ENCODE measurements around the gene TRIM51G.
"Not testable (repeated sequence)": the region's sequence is repeated elsewhere in the genome, so short reads cannot be mapped to it uniquely, and the experiment has no call there.

Gene TRIM51G, protein sequence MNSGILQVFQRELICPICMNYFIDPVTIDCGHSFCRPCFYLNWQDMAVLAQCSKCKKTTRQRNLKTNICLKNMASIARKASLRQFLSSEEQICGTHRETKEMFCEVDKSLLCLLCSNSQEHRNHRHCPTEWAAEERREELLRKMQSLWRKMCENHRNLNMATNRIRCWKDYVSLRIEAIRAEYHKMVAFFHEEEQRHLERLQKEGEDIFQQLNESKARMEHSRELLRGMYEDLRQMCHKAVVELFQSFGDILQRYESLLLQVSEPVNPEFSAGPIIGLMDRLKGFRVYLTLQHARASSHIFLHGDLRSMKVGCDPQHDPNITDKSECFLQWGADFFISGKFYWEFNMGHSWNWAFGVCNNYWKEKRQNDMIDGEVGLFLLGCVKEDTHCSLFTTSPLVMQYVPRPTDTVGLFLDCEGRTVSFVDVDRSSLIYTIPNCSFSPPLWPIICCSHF

DNA sequence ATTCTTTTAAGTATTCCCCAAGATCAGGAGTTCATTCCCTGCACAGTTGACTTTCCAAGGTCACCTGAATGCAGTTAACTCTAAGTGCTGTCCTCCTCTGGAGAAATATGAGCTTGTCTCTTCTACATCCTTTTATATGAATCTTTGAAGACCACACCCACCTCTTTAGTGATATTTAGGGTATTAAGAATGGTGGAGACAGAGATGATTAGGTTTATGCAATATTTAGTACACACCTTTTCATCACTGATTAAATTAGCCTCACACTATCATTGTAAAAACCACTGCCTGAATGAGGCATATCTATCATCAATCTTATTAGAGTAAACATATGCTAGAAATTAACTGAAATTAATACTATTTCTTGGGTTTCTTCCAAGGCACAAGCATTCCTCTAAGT lies at the start of gene TRIM51G:
Gene TRIM51G (minus strand): TSS at position 101 of the 400 bp plus-strand sequence. CDS start 2,190 bp downstream, outside the sequence.
- DNase-seq = not testable (repeated sequence)

DNA sequence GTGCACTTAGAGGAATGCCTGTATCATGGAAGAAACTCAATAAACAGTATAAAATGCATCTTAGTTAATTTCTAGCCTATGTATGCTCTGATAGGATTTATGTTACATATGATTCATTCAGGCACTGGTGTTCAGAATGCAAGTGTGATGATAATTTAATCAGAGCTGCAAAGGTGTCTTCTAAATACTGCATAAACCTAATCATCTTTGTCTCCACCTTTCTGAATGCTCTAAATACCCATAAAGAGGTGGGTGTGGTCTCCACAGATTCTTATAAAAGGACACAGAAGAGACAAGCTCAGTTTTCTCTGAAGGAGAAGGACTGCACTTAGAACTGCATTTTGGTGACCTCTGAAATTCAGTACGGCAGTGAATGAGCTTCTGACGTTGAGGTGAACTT lies 44.8 kb upstream of the TRIM51G start, which contains the start of gene TRIM49B:
Gene TRIM49B (plus strand): TSS at position 301 of the 400 bp plus-strand sequence. CDS start 2,777 bp downstream, outside the sequence.
- not testable (repeated sequence) for DNase-seq

DNA sequence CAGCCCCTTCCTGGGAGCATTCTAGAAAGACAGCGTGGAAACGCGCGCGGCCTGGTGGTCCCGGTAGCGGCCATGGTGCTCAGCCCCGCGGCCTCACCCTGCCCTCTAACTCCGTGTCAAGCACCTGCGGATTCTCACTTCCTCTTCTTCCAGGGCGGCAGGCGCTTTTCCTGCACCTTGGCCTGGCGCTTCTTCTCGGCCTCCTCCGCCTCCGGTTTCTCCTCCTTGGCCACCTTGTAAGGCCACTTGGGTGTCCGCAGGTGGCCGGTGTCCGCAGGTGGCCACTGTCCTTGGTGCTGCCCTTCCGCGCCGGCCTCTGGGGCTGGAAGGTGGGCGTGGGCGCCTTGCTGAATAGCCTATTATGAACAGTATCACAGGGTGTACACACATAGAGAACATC lies 15.1 kb downstream of the TRIM51G start:
- DNase-seq = not testable (repeated sequence)

DNA sequence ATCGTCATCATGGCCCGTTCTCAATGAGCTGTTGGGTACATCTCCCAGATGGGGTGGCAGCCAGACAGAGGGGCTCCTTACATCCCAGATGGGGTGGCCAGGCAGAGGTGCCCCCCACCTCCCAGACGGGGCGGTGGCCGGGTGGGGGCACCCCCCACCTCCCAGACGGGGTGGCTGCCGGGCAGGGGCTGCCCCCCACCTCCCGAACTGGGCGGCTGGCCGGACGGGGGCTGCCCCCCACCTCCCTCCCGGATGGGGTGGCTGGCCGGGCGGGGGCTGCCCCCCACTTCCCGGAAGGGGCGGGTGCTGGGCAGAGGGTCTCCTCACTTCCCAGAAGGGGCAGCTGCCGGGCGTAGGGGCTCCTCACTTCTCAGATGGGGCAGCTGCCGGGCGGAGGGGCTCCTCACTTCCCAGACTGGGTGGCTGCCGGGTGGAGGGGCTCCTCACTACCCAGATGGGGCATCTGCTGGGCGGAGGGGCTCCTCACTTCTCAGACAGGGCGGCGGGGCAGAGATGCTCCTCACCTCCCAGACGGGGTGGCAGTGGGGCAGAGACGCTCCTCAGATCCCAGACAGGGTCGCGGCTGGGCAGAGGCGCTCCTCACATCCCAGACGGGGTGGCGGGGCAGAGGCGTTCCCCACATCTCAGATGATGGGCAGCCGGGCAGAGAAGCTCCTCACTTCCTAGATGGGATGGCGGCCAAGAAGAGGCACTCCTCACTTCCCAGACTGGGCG lies 28.2 kb downstream of the TRIM51G start:
- DNase-seq = not testable (repeated sequence)

DNA sequence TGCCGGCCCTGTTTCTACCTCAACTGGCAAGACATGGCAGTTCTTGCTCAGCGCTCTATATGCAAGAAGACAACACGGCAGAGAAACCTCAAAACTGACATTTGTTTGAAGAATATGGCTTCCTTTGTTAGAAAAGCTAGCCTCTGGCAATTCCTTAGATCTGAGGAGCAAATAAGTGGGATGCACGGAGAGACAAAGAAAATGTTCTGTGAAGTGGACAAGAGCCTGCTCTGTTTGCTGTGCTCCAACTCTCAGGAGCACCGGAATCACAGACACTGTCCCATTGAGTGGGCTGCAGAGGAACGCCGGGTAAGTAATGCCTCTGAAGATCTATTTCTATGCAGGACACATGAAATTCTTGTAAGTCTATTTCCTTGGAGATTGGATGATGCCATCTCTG lies 37.9 kb downstream of the TRIM51G start:
- not testable (repeated sequence) for DNase-seq
